K562 (cell line): ENCODE data around the gene SETD1B. TPM values are rescaled to one million over a fixed set of nuclear protein-coding genes. Genes with fewer than 3 reads are reported as not detected.

Experiments
- ATF7 ChIP-seq: fragments of 450-650 bp; IDR thresholded peaks from 2 replicates; pipeline ENCODE4 v1.7.1; 2014; ENCODE audit warnings: mild to moderate bottlenecking, moderate library complexity
- CHAMP1 ChIP-seq: fragments of 450-650 bp; IDR thresholded peaks from 2 replicates; pipeline ENCODE4 v1.6.1; 2016; ENCODE audit warnings: mild to moderate bottlenecking
- CHD4 ChIP-seq: fragments of 200-600 bp; sonication (generic); IDR thresholded peaks from 3 replicates; pipeline ENCODE4 v1.6.1; 2012; ENCODE audit warnings: low read depth, mild to moderate bottlenecking, mixed read lengths, low read length, inconsistent platforms; ENCODE audit not compliant: insufficient read depth, insufficient replicate concordance, poor library complexity, severe bottlenecking
- CLOCK ChIP-seq: fragments of 250-450 bp; sonication (Bioruptor Pico); IDR thresholded peaks from 2 replicates; pipeline ENCODE4 v1.4.0; 2020; ENCODE audit warnings: mild to moderate bottlenecking, moderate library complexity, borderline replicate concordance
- COPS2 ChIP-seq: fragments of 450-650 bp; conservative IDR thresholded peaks from 2 replicates; pipeline ENCODE4 v1.6.1; 2016; ENCODE audit warnings: mild to moderate bottlenecking, moderate library complexity
- GMEB1 ChIP-seq: fragments of 250-450 bp; sonication (Bioruptor Pico); IDR thresholded peaks from 2 replicates; pipeline ENCODE4 v1.4.0; 2020; ENCODE audit warnings: mild to moderate bottlenecking
- HNRNPH1 ChIP-seq: fragments of 200-400 bp; formaldehyde crosslinking; optimal IDR thresholded peaks from 2 replicates; pipeline ENCODE3; 2017; ENCODE audit warnings: low read depth, mild to moderate bottlenecking, low read length, moderate library complexity
- HNRNPK ChIP-seq: fragments of 200-400 bp; formaldehyde crosslinking; IDR thresholded peaks from one replicate; pipeline ENCODE4 v1.6.1; 2018; ENCODE audit warnings: mild to moderate bottlenecking, low read depth, low read length; ENCODE audit not compliant: poor library complexity, severe bottlenecking
- KDM2B ChIP-seq: fragments of 250-450 bp; sonication (Bioruptor Pico); IDR thresholded peaks from 2 replicates; pipeline ENCODE4 v1.8.0; 2021; ENCODE audit warnings: mild to moderate bottlenecking, moderate library complexity
- MEF2A ChIP-seq: IDR thresholded peaks from 2 replicates; pipeline ENCODE4 v1.6.1; 2011; ENCODE audit warnings: low read depth, mild to moderate bottlenecking, low read length, moderate library complexity; ENCODE audit not compliant: control insufficient read depth
- SP1 ChIP-seq: sonication (generic); formaldehyde crosslinking; IDR thresholded peaks from 2 replicates; pipeline ENCODE4 v1.8.1; 2022; ENCODE audit warnings: mild to moderate bottlenecking, missing genetic modification reagents
- STAT5A ChIP-seq: IDR thresholded peaks from 2 replicates; pipeline ENCODE4 v1.6.1; 2012; ENCODE audit warnings: low read length, inconsistent platforms, borderline replicate concordance
- U2AF1 ChIP-seq: fragments of 200-400 bp; formaldehyde crosslinking; optimal IDR thresholded peaks from 2 replicates; pipeline ENCODE3; 2017; ENCODE audit warnings: mild to moderate bottlenecking, low read depth, low read length, moderate library complexity
- ZNF316 ChIP-seq: fragments of 450-650 bp; IDR thresholded peaks from 2 replicates; pipeline ENCODE4 v1.6.1; 2016
- polyA plus RNA-seq, 8 experiments: library from polyadenylated mRNA; depleted of rRNA in 4 of 8; stranded (reverse) in 5 of 8; unstranded in 3 of 8; fragments of >200 nt; fragmentation: Nextera tagmentation in 2 of 8; fragmentation: Illumina TruSeq in 1 of 8; extraction: Ambion mirVana in 2 of 8; extraction: Trizol in 1 of 8; gene quantifications; 2 replicates each; pipeline versions ENCODE4 v1.2.1 to v1.2.3, GENCODE V29; 2011 to 2014; ENCODE audit warnings: inconsistent platforms in 1 of 8, missing spikeins in 1 of 8
- total RNA-seq, 7 experiments: library from RNA; depleted of rRNA in 6 of 7; stranded (reverse); fragments of >200 nt in 6 of 7; fragmentation: Illumina TruSeq in 2 of 7; extraction: Trizol in 2 of 7; gene quantifications; 2 replicates each; pipeline versions ENCODE4 v1.2.1 to v1.2.3, GENCODE V29; 2011 to 2021; ENCODE audit warnings: low replicate concordance in 1 of 7
- TF ChIP-seq, protein P1 (sequence below): fragments of 250-450 bp; sonication (Bioruptor Pico); IDR thresholded peaks from 2 replicates; pipeline ENCODE4 v1.4.0; 2020; ENCODE audit warnings: mild to moderate bottlenecking, moderate library complexity
- TF ChIP-seq, protein P2 (sequence below): fragments of 450-650 bp; IDR thresholded peaks from 2 replicates; pipeline ENCODE4 v1.6.1; 2017; ENCODE audit warnings: mild to moderate bottlenecking, moderate library complexity

The SETD1B gene
- total and polyA plus RNA-seq, 9 of the 15 experiments (the other 6 are each of a cell fraction or from before 2014, with no cell fraction given) = 0.48 to 26.6 (median 2.3) TPM

- TF ChIP-seq KDM2B (no peak), U2AF1 (no peak), CHAMP1 (no peak), HNRNPK (no peak), COPS2 (no peak), STAT5A (no peak), ATF7 (0 out of 2 replicates have a peak, but pooled peaks have one; percentile 6), CHD4 (peak; percentile 99), GMEB1 (CRISPR knock-in tag) (no peak), CLOCK (no peak), SP1 (CRISPR knock-in tag) (peak; percentile 62; the same call in 1 of the 2 replicates), ZNF316 (no peak), MEF2A (no peak), HNRNPH1 (no peak)
- TF ChIP-seq, protein P1, sequence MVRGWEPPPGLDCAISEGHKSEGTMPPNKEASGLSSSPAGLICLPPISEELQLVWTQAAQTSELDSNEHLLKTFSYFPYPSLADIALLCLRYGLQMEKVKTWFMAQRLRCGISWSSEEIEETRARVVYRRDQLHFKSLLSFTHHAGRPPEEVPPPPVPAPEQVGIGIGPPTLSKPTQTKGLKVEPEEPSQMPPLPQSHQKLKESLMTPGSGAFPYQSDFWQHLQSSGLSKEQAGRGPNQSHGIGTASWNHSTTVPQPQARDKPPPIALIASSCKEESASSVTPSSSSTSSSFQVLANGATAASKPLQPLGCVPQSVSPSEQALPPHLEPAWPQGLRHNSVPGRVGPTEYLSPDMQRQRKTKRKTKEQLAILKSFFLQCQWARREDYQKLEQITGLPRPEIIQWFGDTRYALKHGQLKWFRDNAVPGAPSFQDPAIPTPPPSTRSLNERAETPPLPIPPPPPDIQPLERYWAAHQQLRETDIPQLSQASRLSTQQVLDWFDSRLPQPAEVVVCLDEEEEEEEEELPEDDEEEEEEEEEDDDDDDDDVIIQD = no peak
- TF ChIP-seq, protein P2, sequence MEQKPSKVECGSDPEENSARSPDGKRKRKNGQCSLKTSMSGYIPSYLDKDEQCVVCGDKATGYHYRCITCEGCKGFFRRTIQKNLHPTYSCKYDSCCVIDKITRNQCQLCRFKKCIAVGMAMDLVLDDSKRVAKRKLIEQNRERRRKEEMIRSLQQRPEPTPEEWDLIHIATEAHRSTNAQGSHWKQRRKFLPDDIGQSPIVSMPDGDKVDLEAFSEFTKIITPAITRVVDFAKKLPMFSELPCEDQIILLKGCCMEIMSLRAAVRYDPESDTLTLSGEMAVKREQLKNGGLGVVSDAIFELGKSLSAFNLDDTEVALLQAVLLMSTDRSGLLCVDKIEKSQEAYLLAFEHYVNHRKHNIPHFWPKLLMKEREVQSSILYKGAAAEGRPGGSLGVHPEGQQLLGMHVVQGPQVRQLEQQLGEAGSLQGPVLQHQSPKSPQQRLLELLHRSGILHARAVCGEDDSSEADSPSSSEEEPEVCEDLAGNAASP = no peak
Measured at GRCh38 chr12:121812320-121812871, 8.6 kb downstream of the SETD1B start (continued).
